HEK293T (cell line): ENCODE data around the gene NASP.

Experiments used
- CTCF ChIA-PET: fragments of 350-600 bp; formaldehyde crosslinking; extraction: SDS; loops from one replicate; lab custom pipeline; 2021; ENCODE audit warnings: antibody characterized with exemption, inconsistent platforms; lab: Yijun Ruan, JAX
- POLR2A ChIA-PET: fragments of 350-600 bp; formaldehyde crosslinking; extraction: SDS; loops from one replicate; lab custom pipeline; 2020; ENCODE audit warnings: antibody characterized with exemption, inconsistent platforms; lab: Yijun Ruan, JAX
- DNase-seq: peaks from one replicate; pipeline ENCODE4 v3.0.0; 2012; ENCODE audit warnings: mixed read lengths; ENCODE audit errors: extremely low spot score
- ARNT ChIP-seq: fragments of 450-650 bp; IDR thresholded peaks from 2 replicates; pipeline ENCODE4 v1.6.1; 2017; ENCODE audit warnings: mild to moderate bottlenecking
- BHLHE40 ChIP-seq: fragments of 450-650 bp; IDR thresholded peaks from 2 replicates; pipeline ENCODE4 v1.6.1; 2016; ENCODE audit warnings: mild to moderate bottlenecking, moderate library complexity, borderline replicate concordance
- CTBP1 ChIP-seq: fragments of 450-650 bp; IDR thresholded peaks from 2 replicates; pipeline ENCODE4 v1.6.1; 2016; ENCODE audit warnings: borderline replicate concordance
- ELF4 ChIP-seq: fragments of 450-650 bp; IDR thresholded peaks from 2 replicates; pipeline ENCODE4 v1.6.1; 2017; ENCODE audit warnings: antibody characterized with exemption
- FOXA1 ChIP-seq: fragments of 450-650 bp; IDR thresholded peaks from 2 replicates; pipeline ENCODE4 v1.6.1; 2016; ENCODE audit warnings: mild to moderate bottlenecking
- FOXK2 ChIP-seq: fragments of 450-650 bp; IDR thresholded peaks from 2 replicates; pipeline ENCODE4 v1.6.1; 2016; ENCODE audit warnings: mild to moderate bottlenecking
- FOXM1 ChIP-seq: fragments of 450-650 bp; IDR thresholded peaks from 2 replicates; pipeline ENCODE4 v1.6.1; 2017; ENCODE audit warnings: mild to moderate bottlenecking, borderline replicate concordance
- HDGF ChIP-seq: fragments of 450-650 bp; IDR thresholded peaks from 2 replicates; pipeline ENCODE4 v1.6.1; 2017; ENCODE audit warnings: antibody characterized with exemption, borderline replicate concordance
- L3MBTL2 ChIP-seq: fragments of 450-650 bp; conservative IDR thresholded peaks from 2 replicates; pipeline ENCODE4 v1.6.1; 2016; ENCODE audit warnings: mild to moderate bottlenecking
- LEF1 ChIP-seq: fragments of 450-650 bp; IDR thresholded peaks from 2 replicates; pipeline ENCODE4 v1.6.1; 2017; ENCODE audit warnings: mild to moderate bottlenecking, borderline replicate concordance
- NFRKB ChIP-seq: fragments of 450-650 bp; IDR thresholded peaks from 2 replicates; pipeline ENCODE4 v1.6.1; 2016; ENCODE audit warnings: mild to moderate bottlenecking, moderate library complexity
- SP1 ChIP-seq: fragments of 450-650 bp; IDR thresholded peaks from 2 replicates; pipeline ENCODE4 v1.6.1; 2017
- SUZ12 ChIP-seq: fragments of 450-650 bp; IDR thresholded peaks from 2 replicates; pipeline ENCODE4 v1.6.1; 2016; ENCODE audit warnings: mild to moderate bottlenecking
- TARDBP ChIP-seq: fragments of 450-650 bp; IDR thresholded peaks from 2 replicates; pipeline ENCODE4 v1.6.1; 2016
- ZNF384 ChIP-seq: fragments of 450-650 bp; IDR thresholded peaks from 2 replicates; pipeline ENCODE4 v1.6.1; 2016
- TF ChIP-seq, protein P1 (sequence below): fragments of 450-650 bp; IDR thresholded peaks from 2 replicates; pipeline ENCODE4 v1.6.1; 2016

NASP gene

DNA sequence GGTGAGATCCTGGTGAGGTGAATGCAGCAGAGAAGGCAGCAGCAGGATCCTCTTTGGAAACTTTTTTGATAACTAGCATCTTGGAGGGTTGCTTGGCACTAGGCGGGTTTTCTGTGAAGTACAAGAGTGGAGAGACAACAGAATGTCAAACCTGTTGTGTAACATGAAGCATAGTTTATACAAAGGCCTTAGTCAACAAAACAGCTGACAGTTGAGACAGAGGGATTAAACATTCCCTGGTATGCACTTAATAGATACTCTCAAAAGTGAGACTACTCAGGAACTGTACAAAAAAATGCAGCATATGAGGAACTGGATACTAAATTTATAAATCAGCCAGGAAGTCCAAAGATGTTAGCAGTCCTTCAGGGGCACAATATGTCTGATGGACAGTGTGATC, 56.5 kb downstream of the NASP start:
- DNase-seq = no peak
- POLR2A ChIA-PET = no interaction called here
- TF ChIP-seq BHLHE40 = no peak
- TF ChIP-seq TARDBP = no peak
- TF ChIP-seq FOXM1 = no peak
- no peak for TF ChIP-seq LEF1
- TF ChIP-seq, protein P1, sequence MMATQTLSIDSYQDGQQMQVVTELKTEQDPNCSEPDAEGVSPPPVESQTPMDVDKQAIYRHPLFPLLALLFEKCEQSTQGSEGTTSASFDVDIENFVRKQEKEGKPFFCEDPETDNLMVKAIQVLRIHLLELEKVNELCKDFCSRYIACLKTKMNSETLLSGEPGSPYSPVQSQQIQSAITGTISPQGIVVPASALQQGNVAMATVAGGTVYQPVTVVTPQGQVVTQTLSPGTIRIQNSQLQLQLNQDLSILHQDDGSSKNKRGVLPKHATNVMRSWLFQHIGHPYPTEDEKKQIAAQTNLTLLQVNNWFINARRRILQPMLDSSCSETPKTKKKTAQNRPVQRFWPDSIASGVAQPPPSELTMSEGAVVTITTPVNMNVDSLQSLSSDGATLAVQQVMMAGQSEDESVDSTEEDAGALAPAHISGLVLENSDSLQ = no peak
- no peak for TF ChIP-seq SUZ12
- no peak for TF ChIP-seq ARNT
- TF ChIP-seq L3MBTL2 = no peak
- no peak for TF ChIP-seq CTBP1
- TF ChIP-seq FOXA1 = no peak
- no peak for TF ChIP-seq FOXK2
- CTCF ChIA-PET = interaction anchor here (0.6 kb wide), 1 partner anchor 399 kb away, joined by 3 read pairs; no protein-coding TSS in a partner anchor

DNA sequence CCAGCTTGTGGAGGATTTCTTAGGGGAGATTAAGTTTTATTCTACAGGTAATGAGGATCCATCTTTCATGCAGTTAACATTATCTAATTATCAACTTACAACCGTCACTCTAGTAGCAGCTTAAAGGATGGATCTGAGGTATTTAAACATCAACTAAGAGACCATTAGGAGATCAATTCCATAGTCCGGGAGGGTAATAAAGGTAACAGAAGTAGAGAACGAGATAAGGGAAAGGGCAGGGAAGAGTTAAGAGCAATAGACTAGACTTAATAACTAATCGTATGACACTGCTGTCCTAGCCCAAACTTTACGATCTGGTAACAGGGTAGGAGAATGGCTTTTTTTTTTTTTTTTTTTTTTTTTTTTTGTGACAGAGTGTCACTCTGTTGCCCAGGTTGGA, 59.5 kb downstream of the NASP start:
- POLR2A ChIA-PET = interaction anchor here (1.4 kb wide), 1 partner anchor 43 kb away, joined by 3 read pairs; the partner anchor contains the start of gene GPBP1L1
- TF ChIP-seq ELF4 (no peak), NFRKB (no peak), L3MBTL2 (no peak), LEF1 (no peak)
- CTCF ChIA-PET = no interaction called here
- DNase-seq = no peak

DNA sequence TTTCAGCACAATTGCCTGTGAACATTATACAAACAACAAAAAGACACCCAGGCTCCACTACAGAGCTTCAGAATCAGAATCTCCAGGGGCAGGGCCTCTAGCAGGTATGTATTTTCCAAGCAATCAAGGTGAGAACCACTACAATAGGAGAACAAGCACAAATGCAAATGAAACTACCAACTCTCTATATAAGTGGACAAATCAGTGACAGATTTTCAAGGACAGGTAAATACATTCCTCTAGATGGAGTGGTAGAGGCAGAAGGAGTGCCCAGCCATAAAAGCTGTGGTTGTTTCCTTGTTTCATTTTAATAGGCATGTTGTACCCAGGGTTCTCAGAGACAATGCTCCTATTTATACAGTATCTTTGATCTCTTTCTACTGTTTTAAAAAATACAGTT, 60.1 kb downstream of the NASP start:
- DNase-seq = no peak
- ChIA-PET POLR2A (no interaction called here), CTCF (no interaction called here)
- TF ChIP-seq LEF1 (no peak), SUZ12 (no peak), ELF4 (no peak), FOXM1 (no peak)

DNA sequence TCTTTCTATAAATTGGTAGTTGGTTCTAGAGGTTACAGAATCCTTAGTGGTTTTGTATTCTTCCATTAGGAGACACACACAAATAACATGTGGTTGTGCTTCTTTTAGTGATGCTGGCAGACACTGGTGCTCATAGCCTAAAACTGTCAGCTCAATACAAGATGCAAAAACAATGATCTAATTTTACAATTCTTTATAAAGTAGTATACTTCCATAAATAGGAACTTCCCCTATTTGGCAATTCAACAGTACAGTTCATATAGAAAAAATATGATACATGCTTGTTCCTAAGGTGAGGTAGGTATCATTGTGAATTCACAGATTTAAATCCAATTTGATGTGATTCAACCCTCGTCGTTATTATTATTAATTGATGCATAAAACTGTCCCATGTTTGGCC, 60.8 kb downstream of the NASP start:
- no peak for DNase-seq
- CTCF ChIA-PET = no interaction called here
- POLR2A ChIA-PET = no interaction called here
- no peak for TF ChIP-seq FOXM1
- TF ChIP-seq SUZ12 = no peak
- no peak for TF ChIP-seq NFRKB
- TF ChIP-seq CTBP1 = no peak
- no peak for TF ChIP-seq SP1
- TF ChIP-seq ARNT = no peak
- TF ChIP-seq, protein P1 = no peak

DNA sequence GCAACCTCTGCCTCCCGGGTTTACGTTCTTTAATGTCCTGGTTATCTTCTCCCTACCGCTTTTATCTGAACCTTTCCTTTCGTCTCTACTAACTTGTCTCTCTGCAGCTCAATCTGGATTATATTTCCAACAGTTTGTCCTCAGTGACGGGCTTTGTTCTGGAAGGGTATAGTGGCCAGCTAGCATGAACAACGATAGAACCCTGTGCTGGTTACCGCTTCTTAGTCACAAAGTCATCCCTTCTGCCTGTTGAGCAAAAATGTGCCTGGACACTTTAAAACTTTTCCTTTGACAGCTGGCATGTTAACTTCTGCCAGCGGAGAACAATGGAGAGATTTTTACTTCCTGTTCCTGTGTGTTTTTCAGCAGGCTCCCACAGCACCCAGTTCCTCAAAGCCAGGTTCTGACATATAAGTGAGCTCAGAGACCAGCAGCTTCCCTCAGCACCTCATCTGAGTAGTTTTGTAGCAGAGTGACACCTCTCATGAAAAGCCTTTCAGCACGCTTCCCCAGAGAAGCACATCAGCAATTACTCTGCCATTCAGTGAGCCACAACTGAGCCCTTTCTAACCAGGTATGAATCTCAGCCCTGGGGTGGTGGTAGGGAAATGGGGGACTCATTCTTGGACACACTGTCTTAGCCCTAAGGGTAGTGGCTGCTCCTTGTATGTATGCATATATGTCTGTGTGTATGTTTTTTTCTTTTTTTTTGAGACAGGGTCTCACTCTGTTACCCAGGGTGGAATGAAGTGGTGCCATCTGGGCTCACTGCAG, 63.6 kb downstream of the NASP start:
- POLR2A ChIA-PET = no interaction called here
- CTCF ChIA-PET = interaction anchor here (0.6 kb wide), 1 partner anchor 13 kb away, joined by 3 read pairs; no protein-coding TSS in a partner anchor
- no peak for TF ChIP-seq HDGF
- no peak for TF ChIP-seq SP1
- TF ChIP-seq FOXM1 = no peak
- no peak for TF ChIP-seq CTBP1
- no peak for TF ChIP-seq LEF1
- TF ChIP-seq ELF4 = no peak
- no peak for TF ChIP-seq TARDBP
- TF ChIP-seq BHLHE40 = no peak
- DNase-seq = no peak

DNA sequence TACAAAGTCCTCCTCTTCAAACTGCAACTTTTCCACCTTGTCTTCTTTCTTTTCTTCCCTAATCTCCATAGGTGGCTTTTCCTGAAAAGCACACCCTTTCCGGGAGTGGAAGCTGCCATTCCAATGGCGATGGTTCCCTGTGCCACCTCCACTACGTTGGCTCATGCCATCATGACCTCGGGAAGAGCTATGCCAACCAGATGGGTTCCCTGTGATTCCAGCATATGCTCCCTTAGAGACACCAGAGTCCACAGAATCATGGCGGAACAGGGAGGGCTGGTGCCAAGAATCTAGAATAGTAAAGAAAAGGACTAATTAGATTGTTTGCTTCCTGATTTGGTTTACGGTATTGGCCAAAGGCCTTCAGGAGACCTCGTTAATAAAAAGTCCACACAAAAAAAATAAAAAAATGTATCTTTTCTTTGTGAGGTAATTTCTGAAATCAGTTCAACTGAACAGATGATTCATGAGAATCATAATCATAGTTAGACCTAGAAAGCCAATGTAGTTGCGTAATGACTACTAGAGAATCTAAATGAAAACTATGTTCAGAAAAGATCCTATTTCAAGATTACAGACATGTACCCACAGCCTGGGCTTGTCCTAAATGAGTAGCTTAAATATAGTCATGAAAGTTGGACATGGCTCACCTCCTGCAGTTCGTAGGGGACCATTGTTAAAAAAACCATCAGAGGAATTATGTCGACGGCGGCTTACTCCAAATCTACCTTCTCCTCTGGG, 70.9 kb downstream of the NASP start:
- TF ChIP-seq FOXK2 = no peak
- no peak for TF ChIP-seq FOXM1
- TF ChIP-seq ZNF384 = no peak
- TF ChIP-seq SP1 = no peak
- TF ChIP-seq HDGF = no peak
- no peak for TF ChIP-seq ELF4
- TF ChIP-seq BHLHE40 = no peak
- TF ChIP-seq CTBP1 = no peak
- no peak for TF ChIP-seq L3MBTL2
- no peak for TF ChIP-seq NFRKB
- TF ChIP-seq TARDBP = no peak
- no peak for TF ChIP-seq LEF1
- no peak for TF ChIP-seq ARNT
- no peak for TF ChIP-seq SUZ12
- TF ChIP-seq FOXA1 = no peak
- TF ChIP-seq, protein P1 = no peak
- POLR2A ChIA-PET = no interaction called here

More for the DNA sequence above, 70.9 kb downstream of the NASP start:
- DNase-seq = no peak
- CTCF ChIA-PET = no interaction called here
